Mesenchymal stem cell (in vitro differentiated cells and primary cell): ENCODE results near the gene MACIR.

Experiments
- DNase-seq: peaks from one replicate; pipeline ENCODE4 v3.0.0-alpha.2; 2013
- H2AFZ ChIP-seq: one replicate; pipeline ENCODE4 v1.6.1; 2013; ENCODE audit warnings: low read depth, mild to moderate bottlenecking, control low read depth, inconsistent platforms, low read length, moderate library complexity
- H2AK5ac ChIP-seq: 2 replicates; pipeline ENCODE4 v1.6.1; 2013; ENCODE audit warnings: low read length, moderate library complexity, mild to moderate bottlenecking, inconsistent platforms; ENCODE audit not compliant: severe bottlenecking
- H2BK120ac ChIP-seq: one replicate; pipeline ENCODE4 v1.6.1; 2013; ENCODE audit warnings: low read depth, mild to moderate bottlenecking, inconsistent platforms, low read length, moderate library complexity
- H2BK12ac ChIP-seq, 2 experiments: one replicate each; pipeline ENCODE4 v1.6.1; 2013; ENCODE audit warnings: inconsistent platforms in 2 of 2, low read length in 2 of 2, mild to moderate bottlenecking in 2 of 2, moderate library complexity in 2 of 2, control low read depth in 1 of 2
- H2BK15ac ChIP-seq: one replicate; pipeline ENCODE4 v1.6.1; 2013; ENCODE audit warnings: mild to moderate bottlenecking, low read depth, inconsistent platforms; ENCODE audit not compliant: poor library complexity, severe bottlenecking
- H2BK5ac ChIP-seq: 2 replicates; pipeline ENCODE4 v1.6.1; 2013; ENCODE audit warnings: low read depth, mild to moderate bottlenecking, low read length, control low read depth, inconsistent platforms; ENCODE audit not compliant: poor library complexity, severe bottlenecking
- H3K14ac ChIP-seq, 2 experiments: one replicate each; pipeline ENCODE4 v1.6.1; 2013; ENCODE audit warnings: inconsistent platforms in 2 of 2, low read length in 2 of 2, control low read depth in 1 of 2, mild to moderate bottlenecking in 1 of 2, moderate library complexity in 1 of 2
- H3K18ac ChIP-seq, 2 experiments: one replicate each; pipeline ENCODE4 v1.6.1; 2013; ENCODE audit warnings: inconsistent platforms in 2 of 2, low read length in 2 of 2, control low read depth in 1 of 2, low read depth in 1 of 2, mild to moderate bottlenecking in 1 of 2
- H3K23ac ChIP-seq, 2 experiments: one replicate each; pipeline ENCODE4 v1.6.1; 2013; ENCODE audit warnings: inconsistent platforms in 2 of 2, low read length in 2 of 2, mild to moderate bottlenecking in 2 of 2, moderate library complexity in 2 of 2, control low read depth in 1 of 2
- H3K27ac ChIP-seq: 2 replicates; pipeline ENCODE4 v1.5.1; 2013; ENCODE audit warnings: mild to moderate bottlenecking, moderate library complexity, low read length, control low read depth, inconsistent platforms; ENCODE audit not compliant: poor library complexity, severe bottlenecking
- H3K27me3 ChIP-seq, 2 experiments: 2 replicates each; pipeline versions ENCODE4 v1.6.1 to v1.7.0; 2013; ENCODE audit warnings: low read length in 2 of 2, mild to moderate bottlenecking in 2 of 2, moderate library complexity in 2 of 2, control low read depth in 1 of 2, inconsistent platforms in 1 of 2; ENCODE audit not compliant: control insufficient read depth in 1 of 2, insufficient read depth in 1 of 2
- H3K36me3 ChIP-seq, 2 experiments: 2 replicates each; pipeline versions ENCODE4 v1.6.1 to v1.7.0; 2013; ENCODE audit warnings: low read length in 2 of 2, control low read depth in 1 of 2, inconsistent platforms in 1 of 2, low read depth in 1 of 2, mild to moderate bottlenecking in 1 of 2; ENCODE audit not compliant: insufficient read depth in 2 of 2, control insufficient read depth in 1 of 2
- H3K4ac ChIP-seq, 2 experiments: one replicate each; pipeline ENCODE4 v1.6.1; 2013; ENCODE audit warnings: inconsistent platforms in 2 of 2, low read length in 2 of 2, mild to moderate bottlenecking in 2 of 2, moderate library complexity in 2 of 2, control low read depth in 1 of 2, low read depth in 1 of 2
- H3K4me1 ChIP-seq: 2 replicates; pipeline ENCODE4 v1.6.1; 2013; ENCODE audit warnings: low read depth, low read length, control low read depth; ENCODE audit not compliant: control insufficient read depth, insufficient read depth
- H3K4me2 ChIP-seq: 2 replicates; pipeline ENCODE4 v1.6.1; 2013; ENCODE audit warnings: low read length, mild to moderate bottlenecking, inconsistent platforms; ENCODE audit not compliant: poor library complexity, severe bottlenecking
- H3K4me3 ChIP-seq, 2 experiments: 2 replicates each; pipeline versions ENCODE4 v1.5.1 to v1.7.0; 2013; ENCODE audit warnings: low read length in 2 of 2, mild to moderate bottlenecking in 2 of 2, control low read depth in 1 of 2, low read depth in 1 of 2; ENCODE audit not compliant: insufficient read depth in 1 of 2
- H3K79me1 ChIP-seq: replicated peaks from 2 replicates; pipeline ENCODE4 v1.6.1; 2013; ENCODE audit warnings: mild to moderate bottlenecking, control low read depth, low read length, inconsistent platforms; ENCODE audit not compliant: poor library complexity, severe bottlenecking
- H3K9ac ChIP-seq: 2 replicates; pipeline ENCODE4 v1.7.0; 2013; ENCODE audit warnings: mild to moderate bottlenecking, low read length, moderate library complexity
- H3K9me3 ChIP-seq: 2 replicates; pipeline ENCODE4 v1.7.0; 2013; ENCODE audit warnings: mild to moderate bottlenecking, low read length; ENCODE audit not compliant: control insufficient read depth
- H4K8ac ChIP-seq: one replicate; pipeline ENCODE4 v1.6.1; 2013; ENCODE audit warnings: inconsistent platforms, mild to moderate bottlenecking, low read length, moderate library complexity
- H4K91ac ChIP-seq: one replicate; pipeline ENCODE4 v1.6.1; 2013; ENCODE audit warnings: mild to moderate bottlenecking, low read length, inconsistent platforms
- WGBS: methylation state at CpG from one replicate; pipeline ENCODE4 v1.1.7; 2013; ENCODE audit warnings: mixed read lengths; 5-methylcytosine and 5-hydroxymethylcytosine counted together

Gene MACIR

GRCh38 chr5:103211576-103212561 is 46.7 kb upstream of the MACIR start:
- H3K4me2 ChIP-seq: no peak overlapping the region
- no peak overlapping the region for H3K18ac ChIP-seq
- WGBS: 97% methylated on average over 1 of the region's 2 CpGs
- H3K9ac ChIP-seq: no peak overlapping the region
- no peak overlapping the region for H4K8ac ChIP-seq
- H2BK15ac ChIP-seq: no peak overlapping the region
- peaks cover 0 to 9% of the 10 kb centered on the region in 2 experiments for H3K36me3 ChIP-seq
- H3K4me1 ChIP-seq: peaks cover 2% of the 10 kb centered on the region
- H3K9me3 ChIP-seq: no peaks in the 10 kb centered on the region
- no peaks in the 10 kb centered on the region for H3K79me1 ChIP-seq
- H2AFZ ChIP-seq: no peak overlapping the region
- peak overlapping the region; percentile 20 for H3K27ac ChIP-seq
- H3K23ac ChIP-seq: no peak overlapping the region
- no peak overlapping the region for H2AK5ac ChIP-seq
- no peak overlapping the region for H3K4me3 ChIP-seq
- H3K4ac ChIP-seq: no peak overlapping the region
- H3K14ac ChIP-seq: no peak overlapping the region
- H3K27me3 ChIP-seq: no peaks in the 10 kb centered on the region
- no peak overlapping the region for H2BK12ac ChIP-seq
- no peak overlapping the region for H2BK120ac ChIP-seq
- H2BK5ac ChIP-seq: no peak overlapping the region
- DNase-seq: peak; percentile 28
- no peak overlapping the region for H4K91ac ChIP-seq

DNA sequence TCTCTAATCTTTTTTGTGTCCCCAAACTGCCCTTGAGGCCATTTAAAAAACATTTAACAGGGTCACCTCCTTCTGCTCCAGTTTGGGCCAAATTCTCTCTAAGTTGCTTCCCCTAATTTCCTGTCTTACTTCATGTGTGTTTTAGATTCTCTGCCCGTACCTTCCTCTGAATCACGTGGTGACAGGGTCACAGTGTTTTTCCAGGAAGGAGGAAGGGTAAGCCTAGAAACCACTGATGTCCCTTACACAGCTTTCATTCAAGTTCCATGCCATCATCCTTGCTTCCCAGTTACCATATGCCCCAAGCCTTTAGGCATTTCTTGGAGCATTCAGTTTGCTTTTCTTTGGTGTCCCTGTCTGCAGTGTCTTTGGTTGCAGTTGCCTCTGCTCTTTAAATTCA is 42.4 kb upstream of the MACIR start:
- H3K36me3 ChIP-seq: peaks cover 0 to 3% of the 10 kb centered on the region in 2 experiments
- WGBS: 4% methylated on average over 2 of the region's 2 CpGs

DNA sequence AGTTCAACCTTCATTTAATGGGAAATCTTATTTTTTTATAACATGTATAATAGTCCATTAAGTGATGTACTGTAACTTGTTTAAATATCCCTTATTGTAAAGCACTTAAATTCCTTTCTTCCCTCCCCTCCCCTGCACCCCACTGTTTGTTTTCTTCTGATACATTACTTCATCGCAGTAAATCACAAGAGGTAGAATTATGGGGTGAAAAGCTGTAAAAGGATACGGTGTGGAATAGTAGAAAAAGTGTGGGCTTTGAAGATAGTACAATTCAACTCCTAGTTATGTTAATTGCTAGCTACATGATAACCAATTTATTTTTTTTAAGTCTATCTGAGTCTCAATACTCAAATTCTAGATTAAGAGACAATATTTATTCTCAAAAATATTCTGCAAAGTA is 41.9 kb upstream of the MACIR start:
- H3K18ac ChIP-seq: no peak overlapping the region
- no peaks in the 10 kb centered on the region for H3K27me3 ChIP-seq
- no peak overlapping the region for H3K4me3 ChIP-seq
- WGBS: 100% methylated on average over 1 of the region's 2 CpGs
- no peak for DNase-seq
- no peak overlapping the region for H2BK5ac ChIP-seq
- H3K36me3 ChIP-seq: peaks cover 0 to 3% of the 10 kb centered on the region in 2 experiments
- H2BK120ac ChIP-seq: no peak overlapping the region
- H3K23ac ChIP-seq: no peak overlapping the region
- H3K4me2 ChIP-seq: no peak overlapping the region
- H3K4me1 ChIP-seq: no peaks in the 10 kb centered on the region
- no peak overlapping the region for H3K9ac ChIP-seq
- no peak overlapping the region for H2BK15ac ChIP-seq
- no peak overlapping the region for H3K27ac ChIP-seq
- no peaks in the 10 kb centered on the region for H3K79me1 ChIP-seq
- no peak overlapping the region for H2AK5ac ChIP-seq
- H3K9me3 ChIP-seq: no peaks in the 10 kb centered on the region
- no peak overlapping the region for H2BK12ac ChIP-seq
- no peak overlapping the region for H3K14ac ChIP-seq
- H3K4ac ChIP-seq: no peak overlapping the region
- no peak overlapping the region for H4K8ac ChIP-seq
- no peak overlapping the region for H4K91ac ChIP-seq
- no peak overlapping the region for H2AFZ ChIP-seq

More for the DNA sequence above, 42.4 kb upstream of the MACIR start:
- no peak overlapping the region for H3K4me2 ChIP-seq
- no peak overlapping the region for H2BK12ac ChIP-seq
- no peak overlapping the region for H2BK15ac ChIP-seq
- no peaks in the 10 kb centered on the region for H3K79me1 ChIP-seq
- no peaks in the 10 kb centered on the region for H3K4me1 ChIP-seq
- H3K9me3 ChIP-seq: no peaks in the 10 kb centered on the region
- no peak overlapping the region for H2BK5ac ChIP-seq
- no peak overlapping the region for H3K9ac ChIP-seq
- no peak overlapping the region for H3K27ac ChIP-seq
- peak; percentile 37 for DNase-seq
- H2AFZ ChIP-seq: no peak overlapping the region
- no peak overlapping the region for H3K4me3 ChIP-seq
- no peak overlapping the region for H2AK5ac ChIP-seq
- no peak overlapping the region for H3K18ac ChIP-seq
- no peak overlapping the region for H4K8ac ChIP-seq
- no peak overlapping the region for H3K23ac ChIP-seq
- H3K14ac ChIP-seq: no peak overlapping the region
- H2BK120ac ChIP-seq: no peak overlapping the region
- H4K91ac ChIP-seq: no peak overlapping the region
- H3K27me3 ChIP-seq: no peaks in the 10 kb centered on the region
- H3K4ac ChIP-seq: no peak overlapping the region

DNA sequence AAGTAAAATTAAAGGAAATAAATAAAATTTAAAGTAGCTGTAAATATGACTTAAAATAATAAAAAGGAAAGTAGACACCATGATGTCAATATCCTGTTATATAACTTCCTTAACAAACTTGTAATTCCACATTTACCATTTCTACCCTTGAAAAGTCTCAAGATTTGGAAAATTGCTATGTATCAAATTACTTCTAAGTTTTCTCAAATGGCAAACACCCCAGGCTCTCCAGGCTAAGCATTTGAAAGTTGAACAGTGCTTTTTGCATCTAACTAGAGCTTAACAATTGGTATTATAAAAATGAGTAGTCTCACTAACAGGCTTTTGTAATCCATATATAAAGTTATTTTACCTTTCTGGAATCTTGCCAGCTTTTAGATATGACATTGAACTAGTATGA is 41.5 kb upstream of the MACIR start:
- no peak overlapping the region for H2BK12ac ChIP-seq
- H2BK15ac ChIP-seq: no peak overlapping the region
- H2AFZ ChIP-seq: no peak overlapping the region
- no peak overlapping the region for H3K27ac ChIP-seq
- H3K4me3 ChIP-seq: no peak overlapping the region
- no peak overlapping the region for H2BK120ac ChIP-seq
- H2AK5ac ChIP-seq: no peak overlapping the region
- H2BK5ac ChIP-seq: no peak overlapping the region
- H4K8ac ChIP-seq: no peak overlapping the region
- no peak overlapping the region for H3K18ac ChIP-seq
- no peak for DNase-seq
- H3K27me3 ChIP-seq: no peaks in the 10 kb centered on the region
- no peaks in the 10 kb centered on the region for H3K9me3 ChIP-seq
- no peak overlapping the region for H3K9ac ChIP-seq
- H3K4me2 ChIP-seq: no peak overlapping the region
- no peaks in the 10 kb centered on the region for H3K4me1 ChIP-seq
- H4K91ac ChIP-seq: no peak overlapping the region
- H3K4ac ChIP-seq: no peak overlapping the region
- no peaks in the 10 kb centered on the region for H3K79me1 ChIP-seq
- H3K36me3 ChIP-seq: peaks cover 0 to 3% of the 10 kb centered on the region in 2 experiments
- no peak overlapping the region for H3K14ac ChIP-seq
- H3K23ac ChIP-seq: no peak overlapping the region
